A673 (cell line): Measurements from ENCODE around the gene EP300. TPM values are rescaled to one million over a fixed set of nuclear protein-coding genes. Genes with fewer than 3 reads are reported as not detected.

ENCODE experiments used
- BruUV-seq: library from RNA; stranded (reverse); fragments of 400-500 nt; replicated peaks from 2 replicates; lab custom pipeline; 2021; lab: Mats Ljungman, UMichigan
- CTCF ChIA-PET: fragments of 300-600 bp; sonication (Branson Sonifier 250); formaldehyde crosslinking; loops from one replicate; lab custom pipeline; 2022; ENCODE audit warnings: antibody characterized with exemption; lab: Charles Lee
- POLR2A ChIA-PET: fragments of 300-600 bp; sonication (Branson Sonifier 250); formaldehyde crosslinking; loops from one replicate; lab custom pipeline; 2022; ENCODE audit warnings: antibody characterized with exemption; ENCODE audit not compliant: low non-redundant PET; lab: Charles Lee
- DNase-seq: peaks from one replicate; pipeline ENCODE4 v3.0.0-alpha.2; 2015; ENCODE audit warnings: low spot score
- H3K27ac ChIP-seq: fragments of 200-600 bp; sonication (generic); 2 replicates; pipeline ENCODE4 v1.5.1; 2016; ENCODE audit warnings: mixed run types, low read depth, mild to moderate bottlenecking, mixed read lengths, antibody characterized with exemption, low read length; ENCODE audit not compliant: poor library complexity, severe bottlenecking
- H3K27me3 ChIP-seq: fragments of 200-600 bp; sonication (generic); replicated peaks from 2 replicates; pipeline ENCODE4 v1.6.1; 2017; ENCODE audit warnings: mixed run types, low read depth, mild to moderate bottlenecking, mixed read lengths, antibody characterized with exemption, low read length; ENCODE audit not compliant: insufficient read depth, poor library complexity
- H3K36me3 ChIP-seq: fragments of 200-600 bp; sonication (generic); 2 replicates; pipeline ENCODE4 v1.6.1; 2016; ENCODE audit warnings: mixed run types, mild to moderate bottlenecking, mixed read lengths, antibody characterized with exemption, low read length; ENCODE audit not compliant: insufficient read depth, poor library complexity, severe bottlenecking
- H3K4me1 ChIP-seq: fragments of 200-600 bp; sonication (generic); 2 replicates; pipeline ENCODE4 v1.6.1; 2017; ENCODE audit warnings: mixed run types, mild to moderate bottlenecking, mixed read lengths, antibody characterized with exemption, low read length; ENCODE audit not compliant: insufficient read depth, poor library complexity, severe bottlenecking
- H3K4me3 ChIP-seq: fragments of 200-600 bp; sonication (generic); 2 replicates; pipeline ENCODE4 v1.5.1; 2016; ENCODE audit warnings: low read depth, mixed run types, mild to moderate bottlenecking, mixed read lengths, low read length; ENCODE audit not compliant: poor library complexity, severe bottlenecking
- H3K9me3 ChIP-seq: fragments of 200-600 bp; sonication (generic); 2 replicates; pipeline ENCODE4 v1.6.1; 2016; ENCODE audit warnings: mixed run types, low read depth, mild to moderate bottlenecking, mixed read lengths, antibody characterized with exemption, low read length; ENCODE audit not compliant: poor library complexity, severe bottlenecking
- EZH2 ChIP-seq: fragments of 200-600 bp; sonication (generic); IDR thresholded peaks from 2 replicates; pipeline ENCODE4 v1.6.1; 2017; ENCODE audit warnings: borderline replicate concordance, low read depth, mild to moderate bottlenecking, mixed read lengths, antibody characterized with exemption, low read length; ENCODE audit not compliant: poor library complexity, severe bottlenecking
- intact Hi-C: fragments of 100-400 bp; cut with micrococcal nuclease; formaldehyde crosslinking; loops from one replicate; pipeline ENCODE4 v1.10.0; 2022; ENCODE audit not compliant: unreplicated experiment
- total RNA-seq: library from RNA; stranded (reverse); gene quantifications from 2 replicates; pipeline ENCODE4 v1.2.3, GENCODE V29; 2021
- TF ChIP-seq, protein P1 (sequence below): fragments of 300-800, 200-600 bp; sonication (generic); conservative IDR thresholded peaks from 2 replicates; pipeline ENCODE4 v1.5.1; 2017; ENCODE audit warnings: low read depth, mild to moderate bottlenecking, antibody characterized with exemption, low read length, moderate library complexity, mixed read lengths

The EP300 gene
- total RNA-seq, 1 experiment from 2014 or later: 85.6 TPM

- CTCF ChIA-PET: interaction anchor here (0.5 kb wide), 1 partner anchor 224 kb away, joined by 3 read pairs; no protein-coding TSS in a partner anchor
- no peaks in the 10 kb centered on the region for H3K4me1 ChIP-seq
- BruUV-seq: no TSS peak
- no peaks in the 10 kb centered on the region for H3K9me3 ChIP-seq
- no peak overlapping the region for H3K27ac ChIP-seq
- no peaks in the 10 kb centered on the region for H3K27me3 ChIP-seq
- intact Hi-C loops: no loop called here
- H3K36me3 ChIP-seq: peaks cover 45% of the 10 kb centered on the region
- DNase-seq: no peak
- POLR2A ChIA-PET: no interaction called here
- no peak for TF ChIP-seq EZH2
- TF ChIP-seq, protein P1, sequence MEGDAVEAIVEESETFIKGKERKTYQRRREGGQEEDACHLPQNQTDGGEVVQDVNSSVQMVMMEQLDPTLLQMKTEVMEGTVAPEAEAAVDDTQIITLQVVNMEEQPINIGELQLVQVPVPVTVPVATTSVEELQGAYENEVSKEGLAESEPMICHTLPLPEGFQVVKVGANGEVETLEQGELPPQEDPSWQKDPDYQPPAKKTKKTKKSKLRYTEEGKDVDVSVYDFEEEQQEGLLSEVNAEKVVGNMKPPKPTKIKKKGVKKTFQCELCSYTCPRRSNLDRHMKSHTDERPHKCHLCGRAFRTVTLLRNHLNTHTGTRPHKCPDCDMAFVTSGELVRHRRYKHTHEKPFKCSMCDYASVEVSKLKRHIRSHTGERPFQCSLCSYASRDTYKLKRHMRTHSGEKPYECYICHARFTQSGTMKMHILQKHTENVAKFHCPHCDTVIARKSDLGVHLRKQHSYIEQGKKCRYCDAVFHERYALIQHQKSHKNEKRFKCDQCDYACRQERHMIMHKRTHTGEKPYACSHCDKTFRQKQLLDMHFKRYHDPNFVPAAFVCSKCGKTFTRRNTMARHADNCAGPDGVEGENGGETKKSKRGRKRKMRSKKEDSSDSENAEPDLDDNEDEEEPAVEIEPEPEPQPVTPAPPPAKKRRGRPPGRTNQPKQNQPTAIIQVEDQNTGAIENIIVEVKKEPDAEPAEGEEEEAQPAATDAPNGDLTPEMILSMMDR: no peak
- no peak overlapping the region for H3K4me3 ChIP-seq
Observed at GRCh38 chr22:41180926-41181325, 88.5 kb downstream of the EP300 start.

GRCh38 chr22:41181349-41182241 lies 89.2 kb downstream of the EP300 start:
- ChIA-PET POLR2A (interaction anchor here (0.7 kb wide), 1 partner anchor 194 kb away, joined by 4 read pairs; no protein-coding TSS in a partner anchor), CTCF (interaction anchor here (0.5 kb wide), 1 partner anchor 225 kb away, joined by 3 read pairs; no protein-coding TSS in a partner anchor)
- TF ChIP-seq, protein P1: no peak
- no peak for TF ChIP-seq EZH2
- H3K27me3 ChIP-seq: no peaks in the 10 kb centered on the region
- DNase-seq: no peak
- no peak overlapping the region for H3K27ac ChIP-seq
- intact Hi-C loops: no loop called here
- H3K9me3 ChIP-seq: no peaks in the 10 kb centered on the region
- no peaks in the 10 kb centered on the region for H3K4me1 ChIP-seq
- BruUV-seq: no TSS peak
- peaks cover 39% of the 10 kb centered on the region for H3K36me3 ChIP-seq
- no peak overlapping the region for H3K4me3 ChIP-seq

GRCh38 chr22:41184679-41185078 lies 92.3 kb downstream of the EP300 start:
- H3K27ac ChIP-seq: no peak overlapping the region
- no peak overlapping the region for H3K4me3 ChIP-seq
- H3K36me3 ChIP-seq: peaks cover 10% of the 10 kb centered on the region
- H3K27me3 ChIP-seq: no peaks in the 10 kb centered on the region
- intact Hi-C loops: no loop called here
- TF ChIP-seq, protein P1: no peak
- no peak for TF ChIP-seq EZH2
- ChIA-PET CTCF (no interaction called here), POLR2A (interaction anchor here (0.6 kb wide), 1 partner anchor 52 kb away, joined by 3 read pairs; no protein-coding TSS in a partner anchor)
- no peaks in the 10 kb centered on the region for H3K4me1 ChIP-seq
- H3K9me3 ChIP-seq: no peaks in the 10 kb centered on the region
- BruUV-seq: no TSS peak
- no peak for DNase-seq
